Keratinocyte (primary cell): ENCODE measurements around the gene CAT.

Experiments
- CTCF ChIP-seq, 3 experiments: IDR thresholded peaks in 1 of 3; conservative IDR thresholded peaks in 1 of 3; optimal IDR thresholded peaks in 1 of 3; 2 replicates in 2 of 3; 3 replicates in 1 of 3; pipeline versions ENCODE3 to v1.5.1; 2011; ENCODE audit warnings: low read length in 3 of 3, mild to moderate bottlenecking in 3 of 3, moderate library complexity in 2 of 3, control low read depth in 1 of 3, inconsistent platforms in 1 of 3; ENCODE audit not compliant: insufficient read depth in 2 of 3; ENCODE audit errors: extremely low read depth in 1 of 3
- EZH2 ChIP-seq: IDR thresholded peaks from one replicate; pipeline ENCODE4 v1.6.1; 2012; ENCODE audit warnings: inconsistent platforms, mild to moderate bottlenecking, low read length, moderate library complexity

DNA sequence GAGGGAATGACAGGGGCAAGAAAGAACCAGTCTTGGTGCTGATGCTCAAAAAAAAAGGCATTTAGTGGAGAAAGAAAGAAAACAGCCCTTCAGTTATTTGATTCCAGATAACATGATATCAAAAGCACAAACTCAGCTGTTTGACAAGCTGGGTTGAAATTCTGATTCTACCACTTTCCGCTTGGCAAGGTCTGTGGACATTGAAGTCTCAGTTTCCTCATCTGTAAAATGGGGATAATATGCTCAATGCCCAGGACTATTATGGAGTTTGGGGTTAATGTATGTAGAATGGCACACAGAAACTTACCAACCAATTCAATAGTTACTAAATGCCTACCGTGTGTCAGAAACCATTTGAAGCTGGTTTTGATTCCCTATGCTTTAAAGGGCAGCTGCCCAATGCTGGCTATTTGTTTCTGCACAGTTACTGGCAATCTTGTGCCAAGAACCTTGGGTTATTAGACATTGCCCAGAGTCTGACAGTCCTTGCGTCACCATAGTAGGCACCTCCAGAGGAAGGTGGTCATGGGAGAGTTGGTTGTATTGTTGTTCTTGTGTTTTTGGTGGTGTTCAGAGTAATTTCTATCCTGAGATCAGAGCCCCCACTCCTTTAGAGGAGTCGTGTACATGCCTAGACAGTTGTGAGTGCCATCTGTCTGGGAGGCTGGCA is 55.3 kb downstream of the CAT start:
- TF ChIP-seq CTCF (optimal IDR thresholded peaks at IDR 0.05 in 1 of 3, IDR thresholded peaks at IDR 0.05 in 1 of 3, conservative IDR thresholded peaks at IDR 0.05 in 1 of 3; ENCODE audit: extremely low read depth in 1 of 3, insufficient read depth in 2 of 3, low read length in 3 of 3) (no peak), EZH2 (no peak)
